ENCODE measurements around the gene MIB1.

MIB1 gene

DNA sequence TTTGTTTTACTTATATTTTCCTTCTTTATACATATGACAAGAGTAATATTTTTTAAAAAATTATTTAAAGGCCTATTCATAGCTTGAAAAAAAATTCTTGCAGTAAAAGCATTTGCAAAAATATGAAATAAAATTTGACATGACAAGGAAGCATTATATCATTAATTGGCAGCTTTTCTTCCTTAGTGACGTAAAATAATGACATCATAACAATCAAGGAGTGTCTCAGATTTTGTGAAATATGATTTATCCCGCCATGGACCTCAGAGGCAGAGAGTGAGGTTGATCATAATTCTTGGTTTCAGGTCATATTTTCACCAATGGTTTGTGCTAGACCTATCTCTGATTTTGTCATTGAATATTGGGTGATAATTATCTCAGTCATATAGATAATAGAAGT lies 176.0 kb downstream of the MIB1 start:
- TF ChIP-seq, protein P1, sequence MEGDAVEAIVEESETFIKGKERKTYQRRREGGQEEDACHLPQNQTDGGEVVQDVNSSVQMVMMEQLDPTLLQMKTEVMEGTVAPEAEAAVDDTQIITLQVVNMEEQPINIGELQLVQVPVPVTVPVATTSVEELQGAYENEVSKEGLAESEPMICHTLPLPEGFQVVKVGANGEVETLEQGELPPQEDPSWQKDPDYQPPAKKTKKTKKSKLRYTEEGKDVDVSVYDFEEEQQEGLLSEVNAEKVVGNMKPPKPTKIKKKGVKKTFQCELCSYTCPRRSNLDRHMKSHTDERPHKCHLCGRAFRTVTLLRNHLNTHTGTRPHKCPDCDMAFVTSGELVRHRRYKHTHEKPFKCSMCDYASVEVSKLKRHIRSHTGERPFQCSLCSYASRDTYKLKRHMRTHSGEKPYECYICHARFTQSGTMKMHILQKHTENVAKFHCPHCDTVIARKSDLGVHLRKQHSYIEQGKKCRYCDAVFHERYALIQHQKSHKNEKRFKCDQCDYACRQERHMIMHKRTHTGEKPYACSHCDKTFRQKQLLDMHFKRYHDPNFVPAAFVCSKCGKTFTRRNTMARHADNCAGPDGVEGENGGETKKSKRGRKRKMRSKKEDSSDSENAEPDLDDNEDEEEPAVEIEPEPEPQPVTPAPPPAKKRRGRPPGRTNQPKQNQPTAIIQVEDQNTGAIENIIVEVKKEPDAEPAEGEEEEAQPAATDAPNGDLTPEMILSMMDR (conservative IDR thresholded peaks at IDR 0.05), result no peak
- no peak for TF ChIP-seq ZFX (IDR thresholded peaks at IDR 0.05)
- H3K27ac ChIP-seq, result no peak overlapping the region

DNA sequence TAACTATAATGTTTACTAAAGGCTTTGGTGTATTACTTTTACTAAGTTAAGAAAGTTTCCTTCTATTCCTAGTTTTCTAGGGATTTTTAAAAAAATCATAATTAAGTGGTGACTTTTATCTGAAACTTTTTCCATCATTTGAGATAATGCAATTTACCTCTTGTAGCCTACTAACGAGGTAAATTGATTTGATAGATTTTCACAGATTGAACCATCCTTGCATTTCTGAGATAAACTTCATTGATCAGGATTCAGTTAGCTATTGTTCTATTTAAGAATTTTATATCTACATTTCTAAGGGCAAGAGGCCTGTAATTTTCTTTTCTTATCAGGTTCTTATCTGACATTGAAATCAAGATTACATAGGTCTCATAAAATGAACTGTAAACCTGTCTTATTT lies 178.1 kb downstream of the MIB1 start:
- no peak overlapping the region for H3K27ac ChIP-seq
- TF ChIP-seq ZFX (IDR thresholded peaks at IDR 0.05), result no peak
- TF ChIP-seq, protein P1 (conservative IDR thresholded peaks at IDR 0.05), result no peak
